ENCODE measurements around the gene KLHL42.

DNA sequence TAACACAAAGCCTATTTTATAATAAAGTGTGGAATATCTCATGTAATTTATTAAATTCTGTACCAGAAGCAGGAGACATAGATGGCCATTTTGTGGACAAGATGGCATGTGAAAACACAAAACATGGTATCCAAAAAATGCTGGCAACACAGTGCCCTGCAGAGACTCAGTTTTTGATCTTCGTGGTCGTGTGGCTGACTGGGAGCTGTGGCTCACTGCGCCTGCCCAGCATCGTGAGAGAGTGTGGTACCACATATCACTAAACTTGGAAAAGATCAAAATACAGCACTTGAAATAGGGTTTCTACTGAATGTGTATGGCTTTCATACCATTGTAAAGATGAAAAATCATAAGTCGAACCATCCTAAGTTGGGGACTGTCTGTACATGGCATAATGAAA is 43.0 kb downstream of the KLHL42 start:
- TF ChIP-seq, protein P1, sequence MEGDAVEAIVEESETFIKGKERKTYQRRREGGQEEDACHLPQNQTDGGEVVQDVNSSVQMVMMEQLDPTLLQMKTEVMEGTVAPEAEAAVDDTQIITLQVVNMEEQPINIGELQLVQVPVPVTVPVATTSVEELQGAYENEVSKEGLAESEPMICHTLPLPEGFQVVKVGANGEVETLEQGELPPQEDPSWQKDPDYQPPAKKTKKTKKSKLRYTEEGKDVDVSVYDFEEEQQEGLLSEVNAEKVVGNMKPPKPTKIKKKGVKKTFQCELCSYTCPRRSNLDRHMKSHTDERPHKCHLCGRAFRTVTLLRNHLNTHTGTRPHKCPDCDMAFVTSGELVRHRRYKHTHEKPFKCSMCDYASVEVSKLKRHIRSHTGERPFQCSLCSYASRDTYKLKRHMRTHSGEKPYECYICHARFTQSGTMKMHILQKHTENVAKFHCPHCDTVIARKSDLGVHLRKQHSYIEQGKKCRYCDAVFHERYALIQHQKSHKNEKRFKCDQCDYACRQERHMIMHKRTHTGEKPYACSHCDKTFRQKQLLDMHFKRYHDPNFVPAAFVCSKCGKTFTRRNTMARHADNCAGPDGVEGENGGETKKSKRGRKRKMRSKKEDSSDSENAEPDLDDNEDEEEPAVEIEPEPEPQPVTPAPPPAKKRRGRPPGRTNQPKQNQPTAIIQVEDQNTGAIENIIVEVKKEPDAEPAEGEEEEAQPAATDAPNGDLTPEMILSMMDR (IDR thresholded peaks at IDR 0.05): no peak
- TF ChIP-seq POLR2A (IDR thresholded peaks at IDR 0.05): no peak
